MCF 10A (cell line): Measurements from ENCODE around the gene TTC9B. TPM values are rescaled to one million over a fixed set of nuclear protein-coding genes. Genes with fewer than 3 reads are reported as not detected.

ENCODE experiments used
- BruUV-seq: library from RNA; stranded (reverse); fragments of 400-500 nt; replicated peaks from 2 replicates; lab custom pipeline; 2021; lab: Mats Ljungman, UMichigan
- CTCF ChIA-PET: fragments of 300-600 bp; sonication (Branson Sonifier 250); formaldehyde crosslinking; extraction: SDS; loops from one replicate; lab custom pipeline; 2021; ENCODE audit warnings: antibody characterized with exemption, inconsistent platforms; lab: Yijun Ruan, JAX
- POLR2A ChIA-PET: fragments of 300-600, 350-650 bp; sonication (Branson Sonifier 250); formaldehyde crosslinking; extraction: SDS; loops from one replicate; lab custom pipeline; 2020; ENCODE audit warnings: antibody characterized with exemption, inconsistent platforms; lab: Yijun Ruan, JAX
- DNase-seq: peaks from one replicate; pipeline ENCODE4 v3.0.0-alpha.2; 2018; ENCODE audit not compliant: unreplicated experiment
- H3K27ac Mint-ChIP-seq: one replicate; pipeline ENCODE4 v1.8.0; 2022; ENCODE audit warnings: mild to moderate bottlenecking, low read depth, mixed read lengths; ENCODE audit not compliant: unreplicated experiment
- H3K27me3 Mint-ChIP-seq: one replicate; pipeline ENCODE4 v1.8.0; 2022; ENCODE audit warnings: mixed read lengths; ENCODE audit not compliant: insufficient read depth, unreplicated experiment
- H3K36me3 Mint-ChIP-seq: one replicate; pipeline ENCODE4 v1.8.0; 2022; ENCODE audit warnings: mild to moderate bottlenecking, moderate library complexity, mixed read lengths; ENCODE audit not compliant: insufficient read depth, unreplicated experiment
- H3K4me1 Mint-ChIP-seq: one replicate; pipeline ENCODE4 v1.8.0; 2022; ENCODE audit warnings: mixed read lengths; ENCODE audit not compliant: insufficient read depth, unreplicated experiment
- H3K4me3 Mint-ChIP-seq: one replicate; pipeline ENCODE4 v1.8.0; 2022; ENCODE audit warnings: mild to moderate bottlenecking, moderate library complexity, mixed read lengths; ENCODE audit not compliant: unreplicated experiment
- H3K9me3 Mint-ChIP-seq: one replicate; pipeline ENCODE4 v1.8.0; 2022; ENCODE audit warnings: mixed read lengths; ENCODE audit not compliant: unreplicated experiment
- CTCF ChIP-seq: fragments of 200-600 bp; IDR thresholded peaks from one replicate; pipeline ENCODE4 v1.8.0; 2022; ENCODE audit warnings: antibody characterized with exemption, mild to moderate bottlenecking; ENCODE audit not compliant: unreplicated experiment
- intact Hi-C: fragments of 100-400 bp; cut with micrococcal nuclease; formaldehyde crosslinking; loops from 2 replicates; pipeline ENCODE4 v1.14.1; 2022
- total RNA-seq: library from RNA; stranded (reverse); gene quantifications from 2 replicates; pipeline ENCODE4 v1.2.3, GENCODE V29; 2022

TTC9B gene
- total RNA-seq, 1 experiment from 2014 or later, result not detected

GRCh38 chr19:40245506-40246128 is 27.4 kb upstream of the TTC9B start:
- Mint-ChIP-seq H3K27me3 (no peaks in the 10 kb centered on the region), H3K27ac (no peak overlapping the region), H3K4me3 (no peak overlapping the region), H3K36me3 (peaks cover 21% of the 10 kb centered on the region), H3K9me3 (no peaks in the 10 kb centered on the region), H3K4me1 (peaks cover 8% of the 10 kb centered on the region)
- no peak for DNase-seq
- intact Hi-C loops, result no loop called here
- ChIA-PET POLR2A (no interaction called here), CTCF (interaction anchor here (0.6 to 0.7 kb wide), 2 partner anchors 17 to 67 kb away, joined by 3 read pairs; no protein-coding TSS in a partner anchor)
- no TSS peak for BruUV-seq
- no peak for TF ChIP-seq CTCF

GRCh38 chr19:40244579-40245317 is 26.6 kb upstream of the TTC9B start:
- Mint-ChIP-seq H3K27me3 (no peaks in the 10 kb centered on the region), H3K4me1 (peaks cover 8% of the 10 kb centered on the region), H3K9me3 (no peaks in the 10 kb centered on the region), H3K27ac (no peak overlapping the region), H3K4me3 (no peak overlapping the region), H3K36me3 (peaks cover 24% of the 10 kb centered on the region)
- TF ChIP-seq CTCF, result no peak
- no peak for DNase-seq
- no TSS peak for BruUV-seq
- intact Hi-C loops, result no loop called here
- ChIA-PET CTCF (interaction anchor here (0.6 kb wide), 1 partner anchor 16 kb away, joined by 3 read pairs; no protein-coding TSS in a partner anchor), POLR2A (no interaction called here)

- Mint-ChIP-seq H3K36me3 (peaks cover 37% of the 10 kb centered on the region), H3K27me3 (no peaks in the 10 kb centered on the region), H3K4me1 (peaks cover 8% of the 10 kb centered on the region), H3K9me3 (no peaks in the 10 kb centered on the region), H3K4me3 (no peak overlapping the region), H3K27ac (no peak overlapping the region)
- BruUV-seq, result no TSS peak
- intact Hi-C loops, result no loop called here
- CTCF ChIA-PET, result interaction anchor here (0.6 to 0.8 kb wide), 3 partner anchors 16 to 97 kb away, joined by 3 to 5 read pairs (median 3); no protein-coding TSS in a partner anchor
- POLR2A ChIA-PET, result interaction anchor here (1.2 kb wide), 1 partner anchor 13 kb away, joined by 3 read pairs; no protein-coding TSS in a partner anchor
- DNase-seq, result no peak
- TF ChIP-seq CTCF, result no peak
Observed at GRCh38 chr19:40243181-40243580, 25.0 kb upstream of the TTC9B start.

- Mint-ChIP-seq H3K9me3 (no peaks in the 10 kb centered on the region), H3K4me3 (no peak overlapping the region), H3K27ac (no peak overlapping the region), H3K4me1 (peaks cover 8% of the 10 kb centered on the region), H3K27me3 (no peaks in the 10 kb centered on the region), H3K36me3 (peaks cover 44% of the 10 kb centered on the region)
- POLR2A ChIA-PET, result interaction anchor here (1.2 kb wide), 1 partner anchor 12 kb away, joined by 3 read pairs; no protein-coding TSS in a partner anchor
- CTCF ChIA-PET, result interaction anchor here (0.8 kb wide), 1 partner anchor 17 kb away, joined by 3 read pairs; no protein-coding TSS in a partner anchor
- BruUV-seq, result no TSS peak
- no peak for DNase-seq
- TF ChIP-seq CTCF, result no peak
- intact Hi-C loops, result no loop called here
Observed at GRCh38 chr19:40242480-40242879, 24.3 kb upstream of the TTC9B start.
